BE2C (cell line): Measurements from ENCODE around the gene TFF2.

Source experiments
- DNase-seq: peaks from one replicate; pipeline ENCODE4 v3.0.0-alpha.2; 2020
- H3K27me3 ChIP-seq: fragments of 250-450 bp; sonication (Bioruptor Pico); 2 replicates; pipeline ENCODE4 v1.5.1; 2020; ENCODE audit warnings: mild to moderate bottlenecking
- H3K36me3 ChIP-seq: fragments of 250-450 bp; sonication (Bioruptor Pico); 2 replicates; pipeline ENCODE4 v1.5.1; 2020; ENCODE audit warnings: mild to moderate bottlenecking
- H3K4me1 ChIP-seq: fragments of 250-450 bp; sonication (Bioruptor Pico); 2 replicates; pipeline ENCODE4 v1.5.1; 2020
- H3K4me3 ChIP-seq: 2 replicates; pipeline ENCODE4 v1.5.1; 2011; ENCODE audit warnings: low read depth, low read length
- H3K9me3 ChIP-seq: fragments of 250-450 bp; sonication (Bioruptor Pico); 2 replicates; pipeline ENCODE4 v1.5.1; 2020
- TF ChIP-seq, protein P1 (sequence below): IDR thresholded peaks from 2 replicates; pipeline ENCODE4 v1.5.1; 2012; ENCODE audit warnings: mild to moderate bottlenecking, low read depth, low read length

TFF2 gene

DNA sequence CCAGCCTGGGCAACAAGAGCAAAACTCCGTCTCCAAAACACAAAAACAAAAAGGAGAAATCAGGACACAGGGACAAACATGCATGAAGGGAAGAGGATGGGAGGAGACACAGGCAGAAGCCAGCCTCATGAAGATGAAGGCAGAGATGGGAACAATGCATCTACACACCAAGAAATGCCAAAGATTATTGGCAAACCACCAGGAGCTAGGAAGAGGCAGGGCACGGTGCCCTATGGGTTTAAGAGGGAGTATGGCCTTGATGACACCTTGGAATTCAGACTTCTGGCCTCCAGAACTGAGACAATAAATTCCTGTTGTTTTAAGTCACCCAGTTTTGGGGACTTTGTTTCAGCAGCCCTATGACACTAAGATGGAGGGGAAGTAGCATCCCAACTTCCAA lies 39.9 kb upstream of the TFF2 start:
- Histone ChIP-seq H3K4me3 (no peak overlapping the region), H3K9me3 (no peaks in the 10 kb centered on the region), H3K4me1 (no peaks in the 10 kb centered on the region), H3K36me3 (no peaks in the 10 kb centered on the region), H3K27me3 (peaks cover 25% of the 10 kb centered on the region)
- no peak for DNase-seq
- TF ChIP-seq, protein P1, sequence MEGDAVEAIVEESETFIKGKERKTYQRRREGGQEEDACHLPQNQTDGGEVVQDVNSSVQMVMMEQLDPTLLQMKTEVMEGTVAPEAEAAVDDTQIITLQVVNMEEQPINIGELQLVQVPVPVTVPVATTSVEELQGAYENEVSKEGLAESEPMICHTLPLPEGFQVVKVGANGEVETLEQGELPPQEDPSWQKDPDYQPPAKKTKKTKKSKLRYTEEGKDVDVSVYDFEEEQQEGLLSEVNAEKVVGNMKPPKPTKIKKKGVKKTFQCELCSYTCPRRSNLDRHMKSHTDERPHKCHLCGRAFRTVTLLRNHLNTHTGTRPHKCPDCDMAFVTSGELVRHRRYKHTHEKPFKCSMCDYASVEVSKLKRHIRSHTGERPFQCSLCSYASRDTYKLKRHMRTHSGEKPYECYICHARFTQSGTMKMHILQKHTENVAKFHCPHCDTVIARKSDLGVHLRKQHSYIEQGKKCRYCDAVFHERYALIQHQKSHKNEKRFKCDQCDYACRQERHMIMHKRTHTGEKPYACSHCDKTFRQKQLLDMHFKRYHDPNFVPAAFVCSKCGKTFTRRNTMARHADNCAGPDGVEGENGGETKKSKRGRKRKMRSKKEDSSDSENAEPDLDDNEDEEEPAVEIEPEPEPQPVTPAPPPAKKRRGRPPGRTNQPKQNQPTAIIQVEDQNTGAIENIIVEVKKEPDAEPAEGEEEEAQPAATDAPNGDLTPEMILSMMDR = no peak

DNA sequence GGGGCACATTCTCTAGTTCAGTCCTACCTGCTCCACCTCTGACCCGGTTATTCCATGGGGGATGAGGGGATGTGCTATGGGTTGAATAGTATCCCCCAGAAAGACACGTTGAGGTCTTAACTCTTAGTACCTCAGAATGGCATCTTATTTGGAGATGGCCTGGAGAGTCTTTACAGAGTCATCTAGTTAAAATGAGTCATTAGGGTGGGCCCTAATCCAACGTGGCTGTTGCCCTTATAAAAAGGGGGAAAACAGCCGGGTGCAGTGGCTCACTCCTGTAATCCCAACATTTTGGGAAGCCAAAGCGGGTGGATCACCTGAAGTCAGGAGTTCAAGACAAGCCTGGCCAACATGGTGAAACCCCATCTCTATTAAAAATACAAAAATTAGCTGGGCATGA lies 39.4 kb upstream of the TFF2 start:
- TF ChIP-seq, protein P1 = no peak
- no peak overlapping the region for H3K4me3 ChIP-seq
- H3K27me3 ChIP-seq = peaks cover 27% of the 10 kb centered on the region
- DNase-seq = no peak
- H3K9me3 ChIP-seq = no peaks in the 10 kb centered on the region
- no peaks in the 10 kb centered on the region for H3K36me3 ChIP-seq
- no peaks in the 10 kb centered on the region for H3K4me1 ChIP-seq

DNA sequence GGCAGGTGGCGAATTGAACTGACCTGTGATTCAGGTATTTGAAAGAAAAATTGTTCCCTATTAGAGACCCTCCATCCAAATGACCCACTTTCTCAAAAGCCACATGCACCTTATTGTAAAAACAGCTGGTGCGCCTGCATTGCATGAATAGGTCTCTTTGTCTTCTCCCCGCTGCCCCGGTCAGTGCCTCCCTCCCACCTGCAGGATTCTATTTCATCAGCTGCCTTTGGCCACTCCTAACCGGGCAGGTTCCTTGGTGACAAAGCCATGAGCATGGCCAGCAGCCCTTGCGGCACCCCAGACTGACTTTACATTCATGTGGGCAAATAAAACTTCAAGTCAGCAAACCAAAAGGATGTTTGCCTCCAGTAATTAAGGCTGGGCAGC lies 38.6 kb upstream of the TFF2 start:
- TF ChIP-seq, protein P1 = no peak
- no peak overlapping the region for H3K4me3 ChIP-seq
- no peaks in the 10 kb centered on the region for H3K4me1 ChIP-seq

DNA sequence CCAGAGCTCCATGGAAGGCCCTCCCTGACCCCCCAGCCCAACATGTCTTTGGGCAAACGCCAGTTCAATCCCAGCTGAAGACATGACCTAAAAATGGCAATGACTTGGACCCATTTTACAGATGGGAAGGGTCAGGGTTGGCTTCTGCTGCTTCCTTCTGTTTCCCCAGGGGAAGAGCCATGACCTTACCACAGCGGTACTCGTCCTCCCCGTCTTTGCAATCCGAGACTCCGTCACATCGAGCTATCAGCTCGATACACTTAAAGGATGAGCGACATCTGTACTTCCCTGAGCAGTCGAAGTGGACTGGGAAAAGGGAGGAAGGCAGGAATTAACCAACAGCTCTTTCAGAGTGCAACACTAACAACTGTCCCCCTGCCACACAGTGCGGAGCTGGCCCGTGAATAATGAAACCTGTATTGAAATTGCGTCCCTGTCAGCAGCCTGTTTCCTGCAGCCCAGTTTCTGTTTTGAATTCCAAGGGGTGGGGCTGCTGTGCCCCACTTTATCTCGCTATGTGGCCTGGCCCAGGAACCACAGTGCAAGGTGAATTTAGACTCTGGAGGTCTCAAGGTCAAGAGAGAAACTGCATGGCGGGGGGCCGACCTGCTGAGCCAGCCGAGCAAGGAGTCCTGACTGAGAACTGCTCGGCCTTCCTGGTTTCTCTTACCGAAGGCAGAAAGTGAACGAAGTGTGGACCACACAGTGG lies 38.1 kb upstream of the TFF2 start:
- Histone ChIP-seq H3K4me1 (no peaks in the 10 kb centered on the region), H3K9me3 (no peaks in the 10 kb centered on the region), H3K4me3 (no peak overlapping the region), H3K36me3 (no peaks in the 10 kb centered on the region), H3K27me3 (peaks cover 27% of the 10 kb centered on the region)
- DNase-seq = no peak
- TF ChIP-seq, protein P1 = no peak

More for the DNA sequence above, 38.6 kb upstream of the TFF2 start:
- no peaks in the 10 kb centered on the region for H3K36me3 ChIP-seq
- no peak for DNase-seq
- peaks cover 27% of the 10 kb centered on the region for H3K27me3 ChIP-seq
- H3K9me3 ChIP-seq = no peaks in the 10 kb centered on the region

DNA sequence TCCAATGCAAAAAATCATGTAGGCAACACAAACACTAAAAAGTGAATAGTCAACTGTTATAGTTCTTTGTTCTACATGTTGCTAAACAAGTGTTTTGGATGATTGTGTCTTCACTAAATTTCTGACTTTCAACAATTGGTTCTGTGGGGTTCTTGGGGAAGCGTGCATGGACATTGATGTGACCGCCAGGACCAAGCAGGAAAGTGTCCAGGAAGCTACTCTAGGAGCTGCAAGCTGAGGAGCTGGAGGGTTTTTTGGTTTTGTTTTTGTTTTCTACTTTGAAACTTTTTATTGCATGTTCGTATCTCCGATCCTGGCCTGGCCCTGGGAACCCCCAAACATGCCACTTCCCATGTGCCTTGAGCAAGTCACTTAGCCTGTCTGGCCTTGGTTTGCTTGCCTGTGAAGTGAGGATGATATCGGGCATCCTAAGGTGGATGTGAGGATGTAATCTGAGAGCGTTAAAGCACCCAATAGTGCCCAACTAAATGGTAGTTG lies 37.1 kb upstream of the TFF2 start:
- Histone ChIP-seq H3K9me3 (no peaks in the 10 kb centered on the region), H3K36me3 (no peaks in the 10 kb centered on the region), H3K4me3 (no peak overlapping the region), H3K4me1 (no peaks in the 10 kb centered on the region), H3K27me3 (peaks cover 27% of the 10 kb centered on the region)
- TF ChIP-seq, protein P1 = no peak
- DNase-seq = no peak

DNA sequence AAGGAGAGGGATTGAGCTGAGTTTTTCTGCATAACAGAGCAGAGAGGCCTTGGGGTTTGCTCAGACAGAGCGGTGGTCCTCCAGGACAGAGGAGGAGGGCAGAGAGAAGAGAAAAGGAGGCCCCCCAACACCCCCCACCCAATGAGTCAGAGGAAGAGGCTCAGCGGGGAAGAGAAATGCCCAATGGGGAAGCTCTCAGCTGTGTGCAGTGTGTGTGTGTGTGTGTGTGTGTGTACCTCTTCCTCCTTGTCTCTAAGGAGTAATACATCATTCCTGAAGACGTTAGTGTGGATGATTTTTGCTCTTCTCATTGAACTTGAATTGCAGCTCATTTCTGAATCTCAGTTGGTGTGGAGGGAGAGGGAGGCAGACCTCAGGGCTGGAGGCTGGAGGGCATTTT lies 36.4 kb upstream of the TFF2 start:
- H3K4me1 ChIP-seq = no peaks in the 10 kb centered on the region
- DNase-seq = no peak
- no peaks in the 10 kb centered on the region for H3K9me3 ChIP-seq
- TF ChIP-seq, protein P1 = no peak
- H3K4me3 ChIP-seq = no peak overlapping the region
- H3K36me3 ChIP-seq = no peaks in the 10 kb centered on the region
- peaks cover 24% of the 10 kb centered on the region for H3K27me3 ChIP-seq
